ENCODE results near the gene SKAP2. TPM values are rescaled to one million over a fixed set of nuclear protein-coding genes. Genes with fewer than 3 reads are reported as not detected.

The SKAP2 gene
- total RNA-seq, 1 donor from 2014 or later: 25.5 TPM

DNA sequence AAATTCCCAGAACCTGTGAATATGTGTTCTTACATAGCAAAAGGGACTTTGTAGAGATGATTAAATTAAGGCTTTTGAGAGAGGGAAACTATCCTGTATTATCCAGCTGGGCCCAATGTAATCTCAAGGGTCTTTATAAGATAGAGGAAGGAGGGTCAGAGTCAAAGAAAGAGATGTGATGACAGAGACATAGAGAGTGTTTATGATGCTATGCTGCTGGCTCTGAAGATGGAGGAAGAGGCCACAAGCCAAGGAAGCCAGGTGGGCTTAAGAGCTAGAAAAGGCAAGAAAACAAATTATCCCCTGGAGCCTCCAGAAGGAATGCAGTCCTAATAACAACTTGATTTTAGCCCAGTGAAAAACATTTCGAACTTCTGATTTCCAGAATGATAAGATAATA, 15.3 kb upstream of the SKAP2 start:
- Mint-ChIP-seq H3K36me3 (no peaks in the 10 kb centered on the region), H3K4me3 (no peak overlapping the region), H3K9me3 (peaks cover 4% of the 10 kb centered on the region), H3K27ac (no peak overlapping the region), H3K27me3 (no peaks in the 10 kb centered on the region), H3K4me1 (ENCODE audit: unreplicated experiment) (peaks cover 3% of the 10 kb centered on the region)
- TF ChIP-seq CTCF (conservative IDR thresholded peaks at IDR 0.05): no peak
- DNase-seq (ENCODE audit: extremely low spot score, unreplicated experiment): no peak

- Mint-ChIP-seq H3K4me3 (no peak overlapping the region), H3K27me3 (peaks cover 2% of the 10 kb centered on the region), H3K27ac (no peak overlapping the region), H3K4me1 (ENCODE audit: unreplicated experiment) (peaks cover 3% of the 10 kb centered on the region), H3K36me3 (peaks cover 3% of the 10 kb centered on the region), H3K9me3 (peaks cover 4% of the 10 kb centered on the region)
- no peak for TF ChIP-seq CTCF (conservative IDR thresholded peaks at IDR 0.05)
- no peak for DNase-seq (ENCODE audit: extremely low spot score, unreplicated experiment)
Observed at GRCh38 chr7:26868841-26869495, 4.6 kb upstream of the SKAP2 start.

DNA sequence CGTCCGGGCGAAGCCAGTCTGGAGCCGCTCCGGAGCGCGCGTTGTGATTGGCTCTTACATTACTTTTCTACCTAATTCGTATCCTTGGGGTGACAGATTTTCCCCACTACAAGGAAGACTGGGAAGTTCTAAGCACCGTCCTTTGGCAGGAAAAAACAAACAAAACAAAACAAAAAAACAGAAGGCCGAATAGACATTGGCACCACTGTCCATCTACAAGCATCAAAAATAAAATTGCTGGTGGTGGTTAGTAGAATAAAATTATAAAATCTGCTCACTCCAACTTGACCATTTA, 651 bp upstream of the SKAP2 start:
- peak; percentile 78 for DNase-seq (ENCODE audit: extremely low spot score, unreplicated experiment)
- Mint-ChIP-seq H3K9me3 (peaks cover 4% of the 10 kb centered on the region), H3K36me3 (peaks cover 3% of the 10 kb centered on the region), H3K27me3 (peaks cover 5% of the 10 kb centered on the region), H3K27ac (peak overlapping the region; percentile 96), H3K4me3 (peak overlapping the region; percentile 95), H3K4me1 (ENCODE audit: unreplicated experiment) (peaks cover 7% of the 10 kb centered on the region)
- no peak for TF ChIP-seq CTCF (conservative IDR thresholded peaks at IDR 0.05)

DNA sequence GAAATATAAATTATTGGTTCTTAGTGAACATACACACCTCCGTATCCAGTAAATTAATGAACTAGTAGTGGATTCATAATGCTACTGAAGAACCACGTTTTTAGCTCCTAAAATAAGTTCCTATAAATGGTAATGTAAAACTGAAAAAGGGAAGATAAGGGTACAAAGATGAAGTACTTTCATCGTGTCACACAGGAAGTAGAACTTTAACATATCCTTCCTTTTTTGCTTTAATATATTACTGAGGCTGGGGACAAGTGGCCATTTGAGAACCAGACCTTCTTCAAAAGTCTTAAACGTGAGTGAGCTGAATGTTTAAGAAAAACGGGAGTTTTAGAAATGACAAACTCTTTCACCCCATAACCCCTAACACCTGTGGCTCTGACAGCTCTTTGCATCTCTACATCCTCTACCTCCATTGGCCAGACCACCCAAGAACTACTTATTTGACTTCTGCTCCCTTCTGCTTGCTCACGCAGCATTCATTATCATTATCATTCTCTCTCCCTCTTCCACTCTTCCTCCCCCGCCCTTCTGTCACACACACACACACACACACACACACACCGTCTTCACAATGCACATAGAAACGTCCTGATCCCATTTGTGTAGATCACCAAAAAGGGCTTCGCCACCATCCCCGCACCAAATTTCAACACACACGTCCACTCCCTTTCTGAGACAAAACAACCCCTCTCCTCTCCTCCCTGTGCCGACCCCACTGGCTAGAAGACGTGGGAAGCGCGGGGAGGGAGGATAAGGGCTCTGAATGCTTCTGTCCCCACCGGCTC, 677 bp downstream of the SKAP2 start:
- DNase-seq (ENCODE audit: extremely low spot score, unreplicated experiment): no peak

GRCh38 chr7:26862834-26863233, 1.6 kb downstream of the SKAP2 start:
- peaks cover 5% of the 10 kb centered on the region for H3K27me3 Mint-ChIP-seq
- no peak for DNase-seq (ENCODE audit: extremely low spot score, unreplicated experiment)
- peak overlapping the region; percentile 95 for H3K4me3 Mint-ChIP-seq
- TF ChIP-seq CTCF (conservative IDR thresholded peaks at IDR 0.05): no peak
- H3K36me3 Mint-ChIP-seq: peaks cover 3% of the 10 kb centered on the region
- peaks cover 4% of the 10 kb centered on the region for H3K9me3 Mint-ChIP-seq
- peaks cover 22% of the 10 kb centered on the region for H3K4me1 Mint-ChIP-seq (ENCODE audit: unreplicated experiment)
- H3K27ac Mint-ChIP-seq: peak overlapping the region; percentile 96

More for the DNA sequence above, 677 bp downstream of the SKAP2 start:
- Mint-ChIP-seq H3K36me3 (peaks cover 3% of the 10 kb centered on the region), H3K27ac (peak overlapping the region; percentile 96), H3K4me1 (ENCODE audit: unreplicated experiment) (peaks cover 13% of the 10 kb centered on the region), H3K9me3 (peaks cover 4% of the 10 kb centered on the region), H3K4me3 (peak overlapping the region; percentile 95), H3K27me3 (peaks cover 5% of the 10 kb centered on the region)
- TF ChIP-seq CTCF (conservative IDR thresholded peaks at IDR 0.05): no peak

Data from type B pancreatic cell (in vitro differentiated cells).